GM12878 (cell line): ENCODE data around the gene OGFOD3. TPM values are rescaled to one million over a fixed set of nuclear protein-coding genes. Genes with fewer than 3 reads are reported as not detected.
"Not testable (repeated sequence)": the region's sequence is repeated elsewhere in the genome, so short reads cannot be mapped to it uniquely, and the experiment has no call there.

Source experiments
- ATAC-seq: fragments of 200-7000 bp; cut with Tn5 transposase; 3 replicates; pipeline ENCODE4 v1.9.1; 2020; ENCODE audit warnings: mild to moderate bottlenecking, moderate library complexity
- BruUV-seq: library from RNA; stranded (reverse); fragments of 400-500 nt; replicated peaks from 2 replicates; lab custom pipeline; 2021; lab: Mats Ljungman, UMichigan
- CTCF ChIA-PET: fragments of 300-600 bp; sonication (Branson Sonifier 250); formaldehyde crosslinking; extraction: SDS; loops from one replicate; lab custom pipeline; 2021; ENCODE audit warnings: inconsistent platforms; lab: Yijun Ruan, JAX
- POLR2A ChIA-PET: fragments of 350-600 bp; formaldehyde crosslinking; extraction: SDS; loops from one replicate; lab custom pipeline; 2021; ENCODE audit warnings: inconsistent platforms; lab: Charles Lee
- RAD21 ChIA-PET: fragments of 300-600 bp; sonication (Branson Sonifier 250); formaldehyde crosslinking; loops from one replicate; lab custom pipeline; 2023; ENCODE audit warnings: antibody characterized with exemption; ENCODE audit not compliant: unreplicated experiment; lab: Charles Lee
- SMC1A ChIA-PET: fragments of 300-600 bp; sonication (Branson Sonifier 250); formaldehyde crosslinking; loops from one replicate; lab custom pipeline; 2023; ENCODE audit not compliant: unreplicated experiment, uncharacterized antibody; lab: Charles Lee
- DNase-seq: peaks from one replicate; pipeline ENCODE4 v3.0.0-alpha.2; 2011; ENCODE audit warnings: low read depth, low spot score
- FAIRE-seq: peaks from 3 replicates; lab custom pipeline; 2011; peaks lifted over from hg19 to GRCh38; lab: Jason Lieb, UNC
- H2AFZ ChIP-seq: 2 replicates; pipeline ENCODE4 v1.6.0; 2011; ENCODE audit warnings: low read depth, low read length, control low read depth; ENCODE audit not compliant: control insufficient read depth
- H3K27ac ChIP-seq: 2 replicates; pipeline ENCODE4 v1.5.1; 2011; ENCODE audit warnings: control low read depth; ENCODE audit not compliant: control insufficient read depth, insufficient read depth
- H3K27me3 ChIP-seq, 2 experiments: replicated peaks in 1 of 2; 2 replicates each; pipeline versions ENCODE4 v1.6.0 to v1.6.1; 2011; ENCODE audit warnings: low read length in 1 of 2; ENCODE audit not compliant: control insufficient read depth in 2 of 2, insufficient read depth in 2 of 2
- H3K36me3 ChIP-seq, 2 experiments: 2 replicates each; pipeline ENCODE4 v1.5.1; 2011; ENCODE audit warnings: low read length in 1 of 2; ENCODE audit not compliant: control insufficient read depth in 2 of 2, insufficient read depth in 2 of 2
- H3K4me1 ChIP-seq: 2 replicates; pipeline ENCODE4 v1.6.1; 2011; ENCODE audit warnings: mild to moderate bottlenecking, low read length, moderate library complexity, mixed read lengths; ENCODE audit not compliant: control insufficient read depth, insufficient read depth
- H3K4me2 ChIP-seq: 2 replicates; pipeline ENCODE4 v1.6.0; 2011; ENCODE audit warnings: control low read depth; ENCODE audit not compliant: control insufficient read depth, insufficient read depth
- H3K4me3 ChIP-seq: fragments of 200-600 bp; sonication (generic); 2 replicates; pipeline ENCODE4 v1.5.1; 2016
- H3K79me2 ChIP-seq: 2 replicates; pipeline ENCODE4 v1.6.0; 2011; ENCODE audit warnings: low read length; ENCODE audit not compliant: control insufficient read depth, insufficient read depth
- H3K9ac ChIP-seq: 2 replicates; pipeline ENCODE4 v1.8.0; 2011; ENCODE audit warnings: low read length, control low read depth, mixed read lengths; ENCODE audit not compliant: control insufficient read depth, insufficient read depth
- H3K9me3 ChIP-seq: replicated peaks from 3 replicates; pipeline ENCODE4 v1.5.1; 2011; ENCODE audit warnings: mild to moderate bottlenecking, low read length; ENCODE audit not compliant: control insufficient read depth, insufficient read depth
- H4K20me1 ChIP-seq: 2 replicates; pipeline ENCODE4 v1.6.0; 2011; ENCODE audit not compliant: control insufficient read depth, insufficient read depth
- HDAC6 ChIP-seq: fragments of 200-600 bp; sonication (generic); IDR thresholded peaks from one replicate; pipeline ENCODE4 v1.8.0; 2017; ENCODE audit warnings: antibody characterized with exemption; ENCODE audit not compliant: unreplicated experiment
- KAT2A ChIP-seq: conservative IDR thresholded peaks from 2 replicates; pipeline ENCODE4 v1.6.1; 2011; ENCODE audit warnings: low read depth, low read length; ENCODE audit not compliant: control insufficient read depth
- NKRF ChIP-seq: fragments of 450-650 bp; conservative IDR thresholded peaks from 2 replicates; pipeline ENCODE4 v1.6.1; 2017; ENCODE audit warnings: mild to moderate bottlenecking, moderate library complexity
- ZBTB40 ChIP-seq: fragments of 450-650 bp; IDR thresholded peaks from 2 replicates; pipeline ENCODE4 v1.6.1; 2016; ENCODE audit warnings: mild to moderate bottlenecking, moderate library complexity, borderline replicate concordance
- WGBS: methylation state at CpG from one replicate; pipeline ENCODE4 v1.1.6; 2016; ENCODE audit warnings: low lambda C conversion rate; ENCODE audit not compliant: insufficient replicate concordance, insufficient coverage; ENCODE audit errors: missing lambda C conversion rate; 5-methylcytosine and 5-hydroxymethylcytosine counted together
- in situ Hi-C: fragments of 300-500 bp; cut with MboI; formaldehyde crosslinking; loops from 9 replicates; pipeline ENCODE4 v1.14.3; 2018; ENCODE audit warnings: mixed read lengths
- intact Hi-C: fragments of 100-400 bp; cut with micrococcal nuclease; formaldehyde crosslinking; loops from one replicate; pipeline ENCODE4 v1.14.2; 2022; ENCODE audit not compliant: unreplicated experiment
- polyA plus RNA-seq, 11 experiments: library from polyadenylated mRNA; depleted of rRNA in 4 of 11; unstranded in 6 of 11; stranded (reverse) in 5 of 11; fragments of >200 nt; fragmentation: Nextera tagmentation in 4 of 11; fragmentation: Illumina TruSeq in 1 of 11; extraction: Ambion mirVana in 4 of 11; extraction: Trizol in 1 of 11; gene quantifications; 1 replicate in 1 of 11; 2 replicates in 10 of 11; pipeline versions ENCODE4 v1.2.1 to v1.2.3, GENCODE V29; 2011 to 2016; ENCODE audit warnings: inconsistent platforms in 2 of 11, missing spikeins in 2 of 11, low read depth in 1 of 11
- total RNA-seq, 4 experiments: library from RNA; depleted of rRNA in 3 of 4; stranded (reverse); fragments of >200 nt in 3 of 4; fragmentation: Illumina TruSeq in 1 of 4; extraction: Trizol in 1 of 4; gene quantifications; 2 replicates each; pipeline versions ENCODE4 v1.2.1 to v1.2.3, GENCODE V29; 2013 to 2021

Gene OGFOD3
- total and polyA plus RNA-seq, 10 of the 15 experiments (the other 5 are each of a cell fraction or from before 2014, with no cell fraction given): 0.48 to 28.4 (median 18.3) TPM

DNA sequence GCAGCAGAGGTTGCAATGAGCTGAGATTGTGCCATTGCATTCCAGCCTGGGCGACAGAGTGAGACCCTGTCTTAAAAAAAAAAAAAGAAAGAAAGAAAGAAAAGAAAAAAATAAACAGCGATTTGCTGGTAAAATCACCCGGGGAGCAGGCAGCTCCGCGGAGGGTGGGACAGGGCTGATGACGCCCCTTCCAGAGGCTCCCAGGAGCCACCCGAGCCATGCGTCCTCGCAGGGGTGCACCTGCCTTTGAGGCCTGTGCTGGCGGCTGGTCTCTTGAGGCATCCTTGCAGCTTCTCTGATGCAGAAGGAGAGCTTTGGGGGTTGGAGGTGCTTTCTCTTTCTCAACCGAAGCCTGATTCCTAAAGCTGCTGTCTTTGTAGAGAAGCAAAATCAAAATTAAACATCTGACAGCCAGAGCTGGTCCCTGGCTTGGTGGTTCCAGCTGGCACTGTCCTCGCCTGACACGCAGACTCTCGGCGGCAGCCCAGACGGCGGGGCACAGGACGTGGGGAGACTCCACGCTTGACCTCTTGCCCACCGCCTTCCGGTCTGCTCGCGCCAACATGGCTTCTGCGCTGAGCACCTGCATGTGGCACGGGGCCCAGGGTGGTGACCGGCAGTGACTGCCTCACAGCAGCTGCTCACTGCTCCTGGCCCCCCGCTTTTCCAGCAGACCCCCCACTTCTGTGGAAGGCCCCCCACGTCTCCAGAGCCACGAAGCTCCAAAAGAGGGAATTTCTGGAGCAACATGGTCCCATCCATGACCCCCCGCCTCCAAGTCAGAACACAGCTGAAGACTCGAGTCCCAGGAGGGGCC, 40.3 kb downstream of the OGFOD3 start (continued):
- TF ChIP-seq ZBTB40 (no peak), KAT2A (no peak), HDAC6 (no peak), NKRF (no peak)

- WGBS: 14% methylated on average over 2 of the region's 5 CpGs
- H3K27ac ChIP-seq, H3K9ac ChIP-seq, H3K27me3 ChIP-seq, in situ Hi-C loops, FAIRE-seq, DNase-seq, H3K4me3 ChIP-seq, SMC1A ChIA-PET, ATAC-seq, H3K36me3 ChIP-seq, BruUV-seq, POLR2A ChIA-PET, H3K9me3 ChIP-seq, H4K20me1 ChIP-seq, H3K4me2 ChIP-seq, intact Hi-C loops, H3K79me2 ChIP-seq, H2AFZ ChIP-seq, RAD21 ChIA-PET, CTCF ChIA-PET, H3K4me1 ChIP-seq: not testable (repeated sequence)
Observed at GRCh38 chr17:82377294-82377693, 41.1 kb downstream of the OGFOD3 start.
